Head of caudate nucleus (tissue), 42 donors: ENCODE results near the gene CLDN3.
A peak's percentile ranks its signal among the peaks of the same experiment; 100 is the strongest.
"Not testable (repeated sequence)": the region's sequence is repeated elsewhere in the genome, so short reads cannot be mapped to it uniquely, and the experiment has no call there.

Source experiments
- DNase-seq, 42 donors: peaks; one replicate each; pipeline versions ENCODE4 v3.0.0 to v3.0.0-alpha.2; 2020 to 2021; ENCODE audit warnings: mixed read lengths in 7 of 42
- intact Hi-C: fragments of 100-400 bp; cut with DNase I; formaldehyde crosslinking; loops from one replicate; pipeline ENCODE4 v1.15.0; 2022

CLDN3 gene, protein sequence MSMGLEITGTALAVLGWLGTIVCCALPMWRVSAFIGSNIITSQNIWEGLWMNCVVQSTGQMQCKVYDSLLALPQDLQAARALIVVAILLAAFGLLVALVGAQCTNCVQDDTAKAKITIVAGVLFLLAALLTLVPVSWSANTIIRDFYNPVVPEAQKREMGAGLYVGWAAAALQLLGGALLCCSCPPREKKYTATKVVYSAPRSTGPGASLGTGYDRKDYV

GRCh38 chr7:73770002-73770859 lies at the start of gene CLDN3:
Gene CLDN3 (minus strand): TSS chr7:73770270. CDS start chr7:73770049, 221 bp downstream.
- intact Hi-C loops: no loop called here
- DNase-seq: no peak

DNA sequence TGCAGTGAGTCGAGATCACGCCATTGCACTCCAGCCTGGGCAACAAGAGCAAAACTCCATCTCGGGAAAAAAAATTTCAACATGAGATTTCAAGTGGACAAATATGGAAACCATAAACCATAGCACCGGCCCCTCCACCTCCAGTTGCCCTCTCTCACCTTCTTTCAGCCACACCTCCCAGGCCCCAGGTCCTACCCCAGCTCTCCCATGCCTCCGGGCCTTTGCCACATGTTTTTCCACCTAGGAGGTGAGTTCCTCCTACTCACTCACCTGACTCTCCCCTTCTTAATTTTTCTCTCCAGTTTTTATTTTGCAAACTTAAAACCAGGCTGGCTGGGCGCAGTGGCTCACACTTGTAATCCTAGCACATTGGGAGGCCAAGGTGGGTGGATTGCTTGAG lies 47.1 kb upstream of the CLDN3 start:
- DNase-seq: peak in 1 of 42 donors; percentile 2
- intact Hi-C loops: no loop called here

GRCh38 chr7:73815436-73815835 lies 45.4 kb upstream of the CLDN3 start:
- no peak for DNase-seq
- intact Hi-C loops: no loop called here

DNA sequence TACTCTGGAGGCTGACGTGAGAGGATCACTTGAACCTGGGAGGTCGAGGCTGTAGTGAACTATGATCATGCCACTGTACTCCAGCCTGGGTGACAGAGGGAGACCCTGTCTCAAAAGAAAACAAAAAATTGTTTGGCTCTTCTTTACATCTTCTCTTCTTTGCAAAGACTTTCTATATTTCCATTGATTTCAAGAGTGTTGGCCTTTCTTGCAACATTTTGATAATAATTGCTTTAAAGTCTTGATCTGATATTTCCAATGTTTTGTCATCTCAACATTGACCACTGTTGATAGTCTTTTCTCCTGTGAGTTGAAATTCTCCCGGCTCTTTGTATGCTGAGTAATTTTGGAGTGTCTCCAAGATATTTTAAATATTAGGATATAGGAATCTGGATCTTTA lies 42.9 kb upstream of the CLDN3 start:
- peak in 1 of 42 donors; percentile 6 for DNase-seq
- intact Hi-C loops: no loop called here

GRCh38 chr7:73811760-73812168 lies 41.7 kb upstream of the CLDN3 start:
- peak in 30 of 42 donors; percentile 16 to 76 (median 38) for DNase-seq
- intact Hi-C loops: no loop called here

DNA sequence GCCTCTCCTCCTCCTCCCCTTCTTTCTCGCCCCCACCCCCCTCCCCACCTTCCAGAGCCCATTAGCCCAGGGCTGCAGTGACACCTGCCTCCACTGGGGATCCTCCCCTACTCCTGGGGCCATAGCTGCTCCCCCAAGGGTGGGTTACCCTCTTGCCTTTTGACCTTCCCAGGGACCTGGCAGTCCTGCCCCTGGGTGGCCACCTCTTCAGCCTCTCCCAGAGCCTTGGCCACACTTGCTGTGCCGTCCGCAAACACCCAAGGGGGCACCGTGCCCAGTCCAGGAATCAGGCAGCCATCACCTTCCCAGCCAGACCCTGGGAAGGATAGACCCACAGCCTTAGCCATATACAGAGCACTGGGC lies 40.9 kb upstream of the CLDN3 start:
- intact Hi-C loops: no loop called here
- DNase-seq: no peak

- intact Hi-C loops: no loop called here
- no peak for DNase-seq
These were observed 39.4 kb upstream of the CLDN3 start for GRCh38 chr7:73809467-73809951.

DNA sequence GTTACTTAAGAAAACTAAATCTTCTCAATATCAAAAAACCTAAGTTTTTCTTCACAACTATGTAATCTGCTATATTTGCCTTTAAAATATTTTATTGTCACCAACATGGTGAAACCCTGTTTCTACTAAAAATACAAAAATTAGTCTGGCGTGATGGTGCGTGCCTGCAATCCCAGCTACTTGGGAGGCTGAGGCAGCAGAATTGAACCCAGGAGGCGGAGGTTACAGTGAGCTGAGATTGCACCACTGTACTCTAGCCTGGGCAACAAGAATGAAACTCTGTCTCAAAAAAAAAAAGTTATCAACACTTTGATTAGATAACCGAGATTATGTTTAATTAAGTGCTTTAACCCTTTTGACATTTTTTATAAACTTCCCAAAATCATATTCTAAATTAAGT lies 32.4 kb upstream of the CLDN3 start:
- intact Hi-C loops: no loop called here
- peak in 1 of 42 donors; percentile 13 for DNase-seq

DNA sequence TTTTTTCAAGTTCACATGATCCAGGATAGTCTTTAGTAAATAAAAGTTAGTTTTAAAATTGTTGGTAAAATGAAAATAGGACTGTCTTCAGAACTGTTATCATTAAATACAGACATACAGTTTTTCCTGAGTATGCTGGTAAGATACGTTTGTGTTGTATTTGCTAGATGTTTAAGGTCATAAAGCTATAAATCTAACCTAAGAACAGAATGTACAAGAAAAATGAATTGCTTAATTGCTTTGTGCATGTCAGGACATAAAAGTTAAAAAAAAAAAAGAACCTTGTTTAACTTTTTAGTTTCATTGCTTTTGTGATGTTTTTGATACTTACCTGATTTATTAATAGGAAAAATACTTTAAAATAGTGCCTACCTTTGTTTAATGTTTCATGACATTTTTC lies 31.5 kb upstream of the CLDN3 start:
- intact Hi-C loops: no loop called here
- DNase-seq: no peak

- intact Hi-C loops: no loop called here
- DNase-seq: peak in 1 of 42 donors; percentile 4
These were observed 29.4 kb upstream of the CLDN3 start for GRCh38 chr7:73799282-73800141.

GRCh38 chr7:73797176-73797575 lies 27.1 kb upstream of the CLDN3 start:
- DNase-seq, intact Hi-C loops: not testable (repeated sequence)

GRCh38 chr7:73796656-73797055 lies 26.6 kb upstream of the CLDN3 start:
- DNase-seq, intact Hi-C loops: not testable (repeated sequence)

- DNase-seq, intact Hi-C loops: not testable (repeated sequence)
These were observed 25.1 kb upstream of the CLDN3 start for GRCh38 chr7:73795188-73795587.

GRCh38 chr7:73791170-73791690 lies 21.2 kb upstream of the CLDN3 start:
- intact Hi-C loops, DNase-seq: not testable (repeated sequence)

GRCh38 chr7:73789051-73789450 lies 19.0 kb upstream of the CLDN3 start:
- DNase-seq: no peak
- intact Hi-C loops: no loop called here

DNA sequence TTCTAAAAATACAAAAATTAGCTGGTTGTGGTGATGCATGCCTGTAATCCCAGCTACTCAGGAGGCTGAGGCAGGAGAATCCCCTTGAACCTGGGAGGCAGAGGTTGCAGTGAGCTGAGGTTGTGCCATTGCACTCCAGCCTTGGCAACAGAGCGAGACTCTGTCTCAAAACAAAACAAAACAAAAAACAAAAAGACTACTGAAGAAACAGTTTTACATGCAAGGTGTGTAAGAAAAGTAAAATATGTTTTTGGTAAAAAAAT lies 17.6 kb upstream of the CLDN3 start:
- DNase-seq, intact Hi-C loops: not testable (repeated sequence)

DNA sequence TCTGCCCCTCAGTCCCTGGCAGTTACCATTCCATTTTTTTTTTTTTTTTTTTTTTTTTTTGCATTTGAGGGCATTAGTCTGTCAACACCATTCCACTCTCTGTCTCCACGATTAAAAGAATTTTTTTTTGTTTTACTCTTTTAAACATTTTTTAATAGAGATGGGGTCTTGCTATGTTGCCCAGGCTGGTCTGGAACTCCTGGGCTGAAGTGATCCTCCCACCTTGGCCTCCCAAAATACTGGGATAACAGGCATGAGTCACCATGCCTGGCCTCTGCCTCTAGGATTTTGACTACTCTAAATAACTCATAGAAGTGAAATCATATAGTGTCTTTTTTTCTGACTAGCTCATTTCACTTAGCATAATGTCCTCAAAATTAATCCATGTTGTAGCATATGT lies 16.5 kb upstream of the CLDN3 start:
- intact Hi-C loops: no loop called here
- peak in 1 of 42 donors; percentile 3 for DNase-seq

DNA sequence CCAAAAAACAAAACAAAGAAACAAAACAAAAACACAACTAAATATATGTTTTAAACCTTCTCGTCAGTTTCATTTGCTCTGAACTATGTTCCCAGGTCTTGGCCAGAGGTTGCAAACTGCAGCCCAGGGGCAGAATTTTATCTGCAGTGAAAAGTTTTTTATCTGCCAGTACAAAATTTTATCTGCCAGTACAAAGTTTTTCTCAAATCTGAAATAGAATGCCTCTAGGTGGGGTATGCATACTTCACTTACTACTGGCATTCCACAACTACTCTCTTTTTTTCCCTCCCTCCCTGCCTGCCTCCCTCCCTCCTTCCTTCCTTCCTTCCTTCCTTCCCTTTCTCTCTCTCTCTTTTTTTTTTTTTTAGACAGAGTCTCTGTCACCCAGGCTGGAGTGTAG lies 9.4 kb upstream of the CLDN3 start:
- no peak for DNase-seq
- intact Hi-C loops: no loop called here

DNA sequence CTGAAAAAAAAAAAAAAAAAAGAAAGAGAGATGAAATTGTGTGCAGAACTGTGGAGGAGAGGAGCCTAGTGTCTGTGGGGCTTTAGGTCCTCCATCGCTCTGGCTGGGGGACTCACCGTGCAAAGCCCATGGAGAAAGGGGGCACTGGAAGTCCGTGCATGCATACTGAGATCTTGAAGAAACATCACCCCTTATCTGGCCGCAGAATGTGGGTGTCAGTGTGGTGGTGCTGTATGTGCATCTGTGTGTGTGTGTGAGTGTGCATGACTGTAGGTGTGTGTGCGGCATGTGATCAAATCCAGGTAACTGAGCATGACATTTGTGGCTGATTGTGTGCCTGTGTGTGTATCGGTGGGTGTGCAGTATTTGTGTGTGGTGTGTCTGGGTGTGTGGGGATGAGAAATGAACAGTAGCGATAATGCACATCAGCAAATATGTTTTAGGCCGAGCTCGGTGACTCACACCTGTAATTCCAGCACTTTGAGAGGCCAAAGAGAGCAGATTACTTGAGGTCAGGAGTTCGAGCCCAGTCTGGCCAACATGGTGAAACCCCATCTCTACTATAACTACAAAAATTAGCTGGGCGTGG lies 8.8 kb upstream of the CLDN3 start:
- DNase-seq: peak in 1 of 42 donors; percentile 27
- intact Hi-C loops: no loop called here
